Measurements from ENCODE around the gene TXNRD2.
"Not testable (repeated sequence)": the region's sequence is repeated elsewhere in the genome, so short reads cannot be mapped to it uniquely, and the experiment has no call there.

The TXNRD2 gene

DNA sequence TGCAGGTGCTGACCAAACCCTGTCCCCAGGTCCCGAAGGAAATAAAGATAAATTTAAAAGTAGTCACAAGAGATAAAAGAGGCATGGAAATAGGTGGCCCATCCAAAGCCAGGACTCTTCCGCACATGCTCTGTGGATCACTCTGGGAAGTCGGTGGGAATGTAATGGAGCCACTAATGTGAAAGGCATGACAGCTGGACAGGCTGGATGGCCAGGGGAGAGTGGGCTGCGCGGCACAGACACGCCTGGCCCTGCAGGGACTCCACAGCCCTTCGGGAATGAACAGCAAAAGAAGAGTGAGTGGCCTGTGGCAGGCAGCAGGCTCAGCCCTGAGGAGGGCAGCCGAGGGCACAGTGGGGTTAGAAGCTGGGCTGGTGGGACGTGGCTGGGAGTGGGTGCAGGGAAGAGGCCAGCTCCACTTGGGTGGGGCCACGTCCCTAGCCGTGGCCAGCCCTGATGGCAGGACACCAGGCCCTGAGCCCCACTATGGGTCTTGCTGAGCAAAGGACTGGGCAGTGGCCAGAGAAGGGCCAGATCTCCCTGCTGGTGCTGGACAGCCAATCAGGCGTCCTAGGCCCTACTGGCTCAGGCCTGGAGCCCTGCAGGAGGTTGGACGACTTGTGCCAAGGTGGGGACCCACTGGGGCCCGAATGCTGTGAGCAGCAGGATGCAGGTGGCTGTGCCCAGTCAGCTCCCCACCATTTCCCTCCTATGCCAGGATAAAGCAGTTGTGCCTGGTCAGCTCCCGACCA is 55.6 kb downstream of the TXNRD2 start:
- no peak for DNase-seq

DNA sequence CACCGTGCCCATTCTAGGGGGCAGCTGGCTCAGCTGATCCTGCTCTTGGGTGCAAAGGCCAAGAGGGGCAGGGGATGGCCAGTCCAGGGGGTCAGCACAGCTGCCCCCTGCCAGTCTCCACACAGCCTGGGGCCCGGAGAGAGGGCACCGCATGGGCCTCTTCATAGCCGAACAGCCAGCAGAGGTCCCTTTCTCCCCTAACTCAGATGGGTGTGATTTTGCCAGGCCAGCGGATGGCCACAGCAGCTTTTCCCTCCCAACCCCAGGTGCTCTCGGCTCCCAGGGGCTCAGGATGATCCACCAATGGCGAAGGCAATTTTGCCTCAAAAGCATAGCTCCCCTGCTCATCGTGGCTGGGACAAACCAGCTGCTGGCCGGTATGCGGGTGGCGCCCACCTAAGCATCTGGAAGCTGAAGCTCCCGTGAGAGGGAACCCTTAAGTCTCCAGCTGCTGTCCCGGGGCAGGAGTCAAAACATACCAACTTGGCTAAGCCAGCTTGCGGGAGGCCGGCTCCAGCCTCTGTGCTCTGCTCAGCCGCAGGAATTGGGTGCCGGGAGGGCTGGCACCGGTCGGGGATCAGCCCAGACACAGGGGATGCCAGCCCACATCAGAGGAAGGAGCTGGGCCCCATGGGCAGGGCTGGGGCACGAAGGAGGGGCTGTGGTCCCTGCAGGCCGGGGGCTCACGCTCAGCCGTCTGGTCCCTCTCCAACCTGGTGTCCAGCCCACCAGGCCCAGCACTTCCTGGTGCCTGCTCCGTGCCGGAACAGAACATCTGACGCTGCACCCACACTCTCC is 56.5 kb downstream of the TXNRD2 start:
- DNase-seq = peak in 2 of 6 experiments; percentile 16 to 21

DNA sequence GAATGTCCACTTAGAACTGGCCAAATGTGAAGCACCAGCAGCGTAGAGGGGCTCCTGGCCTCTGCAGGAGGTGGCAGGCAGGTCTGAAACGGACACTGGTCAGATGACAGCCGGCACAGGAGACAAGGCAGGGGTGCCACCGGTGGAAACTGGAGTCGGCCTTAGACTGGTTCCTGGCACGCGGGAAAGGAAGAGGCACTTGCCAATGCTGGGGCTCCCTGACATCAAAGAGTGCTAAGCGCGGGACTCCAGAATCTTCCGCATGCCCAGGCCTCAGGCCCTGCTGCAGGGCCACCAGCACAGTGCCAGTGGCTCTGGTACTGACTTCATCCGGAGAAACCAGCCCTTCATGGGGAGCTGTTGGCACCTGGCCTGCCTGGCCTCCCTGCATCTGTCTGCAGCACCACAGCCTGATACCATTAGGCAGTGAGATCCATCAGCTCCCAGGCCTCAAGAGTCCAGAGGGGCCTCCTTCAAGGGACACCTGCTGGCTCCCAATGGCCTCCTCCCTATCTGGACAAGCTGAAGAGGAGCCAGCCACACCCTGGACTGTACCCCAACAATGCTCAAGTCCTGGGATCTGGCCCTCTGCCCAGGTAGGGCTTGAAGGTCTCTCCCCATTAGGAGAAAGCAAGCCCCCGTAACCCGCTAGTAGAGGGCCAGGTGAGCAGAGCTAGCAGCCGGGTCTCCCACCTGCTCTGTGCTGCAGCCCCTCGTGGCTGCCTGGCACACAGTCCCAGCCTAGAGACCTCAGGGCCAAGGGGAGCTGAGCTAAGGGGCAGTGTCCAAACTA is 57.3 kb downstream of the TXNRD2 start:
- DNase-seq = peak in 2 of 6 experiments; percentile 11 to 21

DNA sequence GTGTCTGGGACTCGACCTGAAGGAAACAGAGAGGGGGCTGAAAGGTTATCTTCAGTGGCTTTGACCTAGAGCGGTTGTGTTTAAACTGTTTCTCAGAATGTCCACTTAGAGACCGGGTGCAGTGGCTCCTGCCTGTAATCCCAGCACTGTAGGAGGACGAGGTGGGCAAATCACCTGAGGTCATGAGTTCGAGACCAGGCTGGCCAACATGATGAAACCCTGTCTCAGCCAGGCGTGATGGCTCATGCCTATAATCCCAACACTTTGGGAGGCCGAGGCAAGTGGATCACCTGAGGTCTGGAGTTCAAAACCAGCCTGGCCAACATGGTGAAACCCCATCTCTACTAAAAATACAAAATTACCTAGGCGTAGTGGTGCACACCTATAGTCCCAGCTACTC is 58.2 kb downstream of the TXNRD2 start:
- DNase-seq = not testable (repeated sequence)

DNA sequence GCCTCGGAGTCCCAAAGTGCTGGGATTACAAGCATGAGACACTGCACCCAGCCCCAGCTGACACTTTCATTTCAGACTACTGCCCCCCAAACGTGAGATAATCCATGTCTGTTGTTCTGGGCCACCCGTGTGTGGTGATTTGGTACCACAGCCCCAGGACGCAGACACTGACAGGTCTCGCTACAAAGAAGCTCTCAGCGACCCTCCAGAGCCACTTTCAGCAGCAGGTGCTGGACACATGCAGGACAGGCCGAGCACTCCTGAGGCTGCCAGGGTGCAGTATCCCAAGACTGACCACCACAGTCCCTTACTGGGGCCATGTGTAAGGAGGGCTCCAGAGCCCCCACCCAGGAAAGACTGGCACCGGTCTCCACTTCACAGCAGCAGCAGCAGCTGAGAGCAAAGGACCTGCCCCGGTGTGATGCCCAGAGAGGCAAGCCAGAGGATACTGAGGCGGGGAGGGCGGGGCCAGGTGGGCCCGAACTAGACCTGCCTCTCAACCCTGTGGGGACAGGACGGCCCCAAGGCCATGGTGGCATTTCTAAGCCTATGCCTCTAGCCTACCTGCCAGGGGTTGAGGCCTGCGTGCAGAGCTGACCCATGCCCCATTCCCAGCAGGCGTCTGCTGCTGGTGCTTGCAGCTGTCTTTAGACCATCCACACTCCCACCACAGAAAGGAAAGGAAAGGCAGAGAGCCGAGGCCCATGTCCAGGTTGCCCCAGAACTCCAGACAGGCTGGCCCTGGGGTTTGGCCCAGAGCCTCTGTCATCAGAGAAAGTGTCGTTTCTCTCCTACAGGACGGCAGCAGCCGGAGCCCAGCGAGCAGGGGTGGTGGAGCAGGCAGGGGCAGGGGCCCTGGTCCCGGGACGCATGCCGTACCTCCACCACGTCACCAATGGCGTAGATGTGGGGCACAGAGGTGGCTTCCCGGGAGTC is 58.9 kb downstream of the TXNRD2 start:
- no peak for DNase-seq

DNA sequence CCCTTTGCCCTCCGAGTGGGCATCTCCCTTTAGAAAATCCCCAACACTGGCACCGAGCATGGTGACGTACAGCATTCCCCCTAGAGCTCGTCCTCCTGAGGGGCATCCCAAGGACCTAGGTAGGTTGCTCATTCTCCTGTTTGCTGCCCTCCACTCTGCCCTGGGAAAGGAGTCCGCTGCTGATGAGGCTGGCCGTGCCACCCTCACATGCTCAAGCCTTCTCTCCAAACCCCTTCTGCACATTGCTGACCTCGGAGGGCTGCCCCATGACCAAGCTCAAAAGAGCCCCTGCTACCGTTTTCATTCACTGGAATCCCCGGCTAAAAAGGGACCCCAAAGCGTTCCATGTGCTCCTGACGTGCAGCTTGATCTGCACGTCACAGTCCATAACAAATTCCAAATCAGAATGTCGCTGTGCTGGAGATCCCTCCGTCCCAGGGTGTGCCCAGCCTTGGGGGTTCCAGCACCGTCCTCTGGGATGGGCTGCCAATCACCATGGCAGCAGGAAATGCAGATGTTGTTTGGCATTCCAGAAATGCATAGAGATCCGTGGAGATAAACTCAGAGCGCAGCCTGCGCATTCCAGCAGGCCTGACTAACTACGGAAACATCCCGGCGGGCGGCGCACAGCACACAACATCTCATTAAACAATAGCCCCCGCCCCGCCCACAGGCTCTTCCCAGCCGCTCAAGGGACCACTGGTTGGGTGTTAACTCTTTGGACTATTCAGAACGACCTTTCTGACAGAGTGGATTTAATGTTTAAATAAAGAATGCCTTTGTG is 60.6 kb downstream of the TXNRD2 start:
- no peak for DNase-seq

DNA sequence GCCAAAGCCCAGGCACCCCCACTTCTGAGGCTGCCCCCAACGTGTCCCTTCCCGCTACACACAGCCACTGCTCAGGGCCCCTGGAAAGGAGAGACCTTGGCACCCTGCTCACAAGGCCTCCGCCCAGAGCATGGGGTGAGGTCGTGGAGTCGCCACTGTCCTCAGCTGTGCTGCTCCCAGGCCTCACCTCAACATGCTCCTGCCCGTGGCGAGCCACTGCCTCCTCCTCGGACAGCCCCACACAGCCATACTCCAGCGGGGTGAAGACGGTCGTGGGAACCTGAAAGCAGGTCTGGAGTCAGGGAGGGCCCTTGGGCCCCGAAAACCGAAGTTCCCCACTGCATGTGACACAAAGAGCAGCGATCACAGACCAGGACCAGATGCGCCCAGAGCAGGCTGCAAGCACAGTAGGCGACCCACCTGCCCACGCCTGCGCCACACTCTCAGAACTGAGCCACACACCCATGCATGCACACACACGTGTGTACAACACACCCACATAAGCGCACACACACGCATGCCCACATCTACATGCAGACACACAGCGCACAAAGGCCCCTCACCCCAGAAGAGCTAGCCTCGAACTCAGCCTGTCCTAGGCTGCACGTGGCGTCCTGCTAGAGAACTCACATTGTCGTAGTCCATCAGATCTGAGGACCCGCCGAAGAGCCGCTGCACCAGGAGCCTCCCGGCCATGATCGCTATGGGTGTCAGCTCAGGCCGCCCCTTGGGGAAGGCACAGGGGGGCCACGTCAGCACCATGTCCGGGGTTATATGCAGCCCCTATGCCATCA is 61.4 kb downstream of the TXNRD2 start:
- no peak for DNase-seq

DNA sequence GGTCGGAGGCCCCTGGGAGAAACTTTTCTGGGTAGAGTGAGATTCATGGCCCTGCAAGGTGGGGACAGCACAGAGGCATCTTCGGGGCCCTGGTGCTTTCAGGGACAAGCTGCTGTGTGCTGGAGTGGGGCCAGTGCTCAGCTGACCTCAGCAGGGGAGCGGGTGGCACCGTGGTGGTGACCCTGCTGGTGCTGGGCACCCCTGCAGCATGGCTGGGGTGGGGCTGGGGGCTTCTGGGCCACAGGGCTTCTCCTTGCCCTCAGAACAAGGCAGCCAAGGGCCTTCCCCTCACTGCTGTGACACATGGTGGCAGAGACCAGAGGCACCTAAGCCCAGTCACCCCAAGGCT is 62.0 kb downstream of the TXNRD2 start:
- DNase-seq = no peak

DNA sequence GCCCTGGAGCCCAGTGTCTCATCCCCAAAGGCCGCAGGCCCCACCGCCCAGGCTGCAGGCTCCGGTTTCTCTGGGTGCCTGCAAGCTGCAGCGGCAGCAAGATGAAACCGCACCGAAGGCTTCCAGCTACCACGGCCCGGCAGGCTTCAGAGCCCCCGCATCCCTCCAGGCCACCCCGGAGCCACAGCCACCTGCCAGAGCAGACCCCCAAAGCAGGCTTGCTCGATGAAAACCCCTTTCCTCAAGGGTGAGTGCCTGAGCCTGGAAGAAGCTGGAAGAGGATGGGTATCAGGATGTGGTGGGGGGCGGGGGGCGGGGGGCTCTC is 62.4 kb downstream of the TXNRD2 start:
- no peak for DNase-seq

DNA sequence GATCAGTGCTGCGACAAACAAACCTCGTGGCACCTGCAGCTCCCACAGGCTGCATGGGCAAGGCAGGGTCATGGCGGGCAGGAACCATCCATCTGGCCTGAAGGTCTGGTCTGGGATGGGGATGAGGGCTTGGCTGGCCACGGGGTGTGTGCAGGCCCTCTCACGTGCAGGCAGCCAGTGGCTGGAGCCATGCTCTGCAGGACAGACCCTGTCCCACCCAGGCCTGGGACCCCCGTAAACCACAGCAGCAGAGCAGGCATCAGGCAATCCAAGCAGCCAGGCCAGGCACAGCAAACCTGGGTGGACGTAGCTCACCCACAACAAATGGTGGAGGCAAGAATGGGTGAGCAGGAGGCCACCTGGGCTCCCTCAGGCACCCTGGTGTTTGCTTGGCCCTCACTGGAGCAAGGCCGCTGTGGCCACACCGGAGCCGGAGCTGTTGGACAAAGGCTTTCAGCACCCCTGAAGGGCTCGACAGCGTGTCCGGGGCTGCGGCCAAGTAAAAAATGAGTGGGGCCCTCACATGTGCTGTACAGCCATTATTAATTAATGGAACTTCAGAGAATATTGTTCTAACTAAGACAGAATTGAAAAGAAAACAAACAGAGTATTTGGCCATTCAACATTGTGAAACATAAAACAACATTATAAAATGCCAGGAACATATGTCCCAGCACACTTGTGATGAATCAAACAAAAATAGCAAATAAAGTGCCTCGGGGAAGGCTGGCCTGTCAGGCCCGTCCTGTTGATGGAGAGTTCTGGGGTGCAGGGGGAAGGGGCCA is 63.0 kb downstream of the TXNRD2 start:
- no peak for DNase-seq

DNA sequence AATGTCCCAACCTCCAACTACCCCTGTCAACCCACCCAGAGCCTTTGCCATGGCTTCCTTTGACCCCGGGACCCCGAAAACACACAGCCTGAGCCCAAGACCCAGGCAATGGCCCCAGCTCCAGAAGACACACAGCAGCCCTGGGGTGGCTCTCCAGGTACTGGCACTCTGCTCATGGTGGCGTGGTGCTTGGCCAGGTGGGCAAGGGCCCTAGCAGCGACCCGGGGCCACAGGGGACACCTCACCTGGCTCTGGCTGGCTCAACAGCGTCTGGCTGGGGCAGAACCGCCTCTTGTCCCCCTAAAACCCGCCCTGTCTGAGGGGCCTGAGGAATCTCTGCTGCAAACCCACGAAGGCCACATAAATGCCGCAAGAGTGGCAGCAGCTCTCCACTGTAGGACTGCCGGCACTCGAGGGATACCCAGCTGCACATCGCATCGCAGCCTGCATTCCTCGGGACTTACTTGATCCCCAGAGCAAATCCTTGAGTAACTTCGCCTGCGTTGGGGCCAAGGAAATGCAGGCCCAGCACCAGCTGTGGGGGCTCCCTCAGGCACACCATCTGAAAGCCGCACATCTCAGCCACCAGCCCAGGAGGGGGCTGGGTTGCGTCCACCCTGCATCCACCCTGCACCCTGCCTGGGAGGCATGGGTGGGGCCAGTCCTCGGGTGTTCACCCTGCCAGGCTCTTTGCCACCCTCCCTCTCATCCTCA is 63.8 kb downstream of the TXNRD2 start:
- DNase-seq = no peak

DNA sequence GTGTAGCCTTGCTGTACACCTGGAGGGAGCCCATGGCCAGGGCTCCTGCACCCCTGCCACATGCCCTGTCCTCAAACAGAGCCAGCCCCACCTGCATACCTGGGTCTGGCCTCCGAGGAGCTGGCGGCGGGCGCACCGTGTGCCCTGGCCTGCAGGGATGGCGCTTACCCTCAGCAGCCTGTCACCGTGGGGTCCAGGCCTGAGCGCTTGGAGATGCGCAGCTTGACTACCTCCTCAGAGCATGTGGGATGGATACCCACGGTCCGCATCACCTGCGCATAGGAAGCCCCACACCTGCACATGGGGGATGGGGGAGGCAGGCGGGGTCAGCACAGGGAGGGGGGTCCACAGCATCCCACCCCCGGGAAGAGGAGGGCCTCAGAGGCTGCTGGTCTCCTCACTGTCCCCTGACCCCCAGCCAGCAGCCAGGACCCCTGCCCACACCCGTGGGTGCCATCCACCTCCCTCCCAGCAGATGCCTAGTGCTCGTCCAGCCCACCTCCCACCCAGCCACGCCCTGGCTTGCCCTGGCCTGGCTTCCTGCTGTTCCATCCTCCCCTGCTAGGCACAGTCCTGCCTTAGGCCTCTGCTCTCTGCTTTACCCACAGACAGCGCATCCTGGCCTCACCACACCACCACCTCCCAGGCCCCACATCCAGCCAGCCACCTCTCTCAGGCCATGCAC is 64.5 kb downstream of the TXNRD2 start:
- no peak for DNase-seq

DNA sequence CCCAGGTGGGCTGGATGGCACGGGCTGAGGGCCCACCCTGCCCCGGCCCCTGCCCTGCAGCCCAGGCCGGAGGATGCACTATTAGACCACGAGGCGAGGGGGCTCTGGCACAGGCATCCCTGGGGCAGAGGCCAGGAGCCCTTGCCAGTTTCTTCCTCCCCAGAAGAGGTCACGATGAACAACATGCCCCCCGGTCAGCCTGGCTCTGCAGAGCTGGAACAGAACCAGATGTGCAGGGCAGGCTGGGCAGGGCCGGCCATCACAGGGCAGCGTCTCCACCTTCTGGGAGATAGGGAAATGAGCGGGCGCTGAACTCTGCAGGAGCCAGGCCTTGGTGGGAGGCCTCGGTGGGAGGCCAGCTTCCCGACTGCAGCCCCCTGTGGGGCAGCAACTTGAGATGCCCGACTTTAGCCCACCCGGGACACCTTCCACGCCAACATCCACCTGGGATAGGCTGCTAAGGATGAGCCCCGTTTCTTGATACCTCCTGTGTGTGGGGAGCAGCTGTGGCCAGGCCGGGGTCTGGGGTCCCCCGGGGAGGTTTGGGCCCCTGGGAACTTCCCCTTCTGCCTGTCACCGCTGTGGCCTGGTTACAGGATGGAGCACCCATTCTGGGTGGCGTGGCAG is 65.2 kb downstream of the TXNRD2 start:
- DNase-seq = no peak

DNA sequence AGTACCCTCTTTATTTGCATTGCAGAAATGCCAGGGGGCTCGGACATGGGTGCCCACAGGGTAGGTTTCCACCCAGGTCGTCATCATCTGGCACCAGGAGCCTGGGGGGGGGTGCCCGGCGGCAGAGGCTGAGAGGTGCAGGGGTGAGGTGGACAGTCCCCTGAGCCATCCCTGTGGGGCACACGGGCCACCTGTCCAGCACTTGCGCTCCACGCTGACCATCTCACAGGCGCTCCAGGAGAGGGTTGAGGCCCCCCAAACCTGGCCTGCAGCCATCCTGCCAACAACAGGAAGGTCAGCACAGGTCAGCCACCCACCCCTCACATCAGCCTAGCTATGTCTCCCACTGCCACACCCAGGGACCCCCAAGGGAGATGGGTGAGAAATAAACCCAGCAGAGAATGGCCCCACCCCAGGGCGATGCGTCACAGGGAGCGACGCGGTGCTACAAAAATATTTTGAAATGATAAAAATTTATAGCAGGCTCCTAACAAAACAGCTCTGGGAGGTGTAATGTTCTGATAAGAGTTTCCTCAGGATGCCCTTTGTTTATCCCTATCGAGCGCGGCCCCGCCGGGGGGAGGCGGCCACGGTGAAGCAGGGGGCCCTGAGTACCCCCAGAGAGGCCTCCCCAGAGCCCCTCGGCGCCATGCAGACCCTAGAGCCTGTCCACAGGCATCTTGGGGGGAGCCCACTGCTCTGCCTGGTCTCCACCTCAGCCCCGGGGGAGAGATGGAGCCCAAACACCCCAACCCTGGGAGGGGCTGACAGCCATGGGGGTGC is 65.9 kb downstream of the TXNRD2 start:
- DNase-seq = no peak

DNA sequence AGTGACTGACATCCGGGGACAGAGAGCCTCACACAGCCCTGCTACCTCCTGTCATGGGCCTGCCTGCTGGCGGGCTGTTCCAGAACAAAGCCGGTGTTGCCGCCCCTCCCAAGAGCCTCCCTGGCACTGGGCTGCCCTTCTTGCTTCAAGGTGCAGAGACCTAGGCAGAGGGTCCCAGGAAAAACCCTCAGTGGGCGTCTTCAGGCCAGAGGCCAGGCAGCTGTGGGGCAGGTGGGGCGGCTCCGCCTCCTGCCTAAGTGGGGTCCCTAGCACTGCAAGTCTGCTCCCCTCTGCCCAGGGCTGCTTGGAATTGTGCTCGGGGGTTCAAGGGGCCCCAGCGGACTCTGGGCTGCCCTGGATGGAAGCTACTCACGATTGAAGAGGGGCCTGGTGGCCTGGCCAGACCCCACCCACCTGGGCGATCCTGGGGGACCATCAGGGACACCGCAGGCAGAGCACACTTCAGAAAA is 66.5 kb downstream of the TXNRD2 start:
- no peak for DNase-seq

DNA sequence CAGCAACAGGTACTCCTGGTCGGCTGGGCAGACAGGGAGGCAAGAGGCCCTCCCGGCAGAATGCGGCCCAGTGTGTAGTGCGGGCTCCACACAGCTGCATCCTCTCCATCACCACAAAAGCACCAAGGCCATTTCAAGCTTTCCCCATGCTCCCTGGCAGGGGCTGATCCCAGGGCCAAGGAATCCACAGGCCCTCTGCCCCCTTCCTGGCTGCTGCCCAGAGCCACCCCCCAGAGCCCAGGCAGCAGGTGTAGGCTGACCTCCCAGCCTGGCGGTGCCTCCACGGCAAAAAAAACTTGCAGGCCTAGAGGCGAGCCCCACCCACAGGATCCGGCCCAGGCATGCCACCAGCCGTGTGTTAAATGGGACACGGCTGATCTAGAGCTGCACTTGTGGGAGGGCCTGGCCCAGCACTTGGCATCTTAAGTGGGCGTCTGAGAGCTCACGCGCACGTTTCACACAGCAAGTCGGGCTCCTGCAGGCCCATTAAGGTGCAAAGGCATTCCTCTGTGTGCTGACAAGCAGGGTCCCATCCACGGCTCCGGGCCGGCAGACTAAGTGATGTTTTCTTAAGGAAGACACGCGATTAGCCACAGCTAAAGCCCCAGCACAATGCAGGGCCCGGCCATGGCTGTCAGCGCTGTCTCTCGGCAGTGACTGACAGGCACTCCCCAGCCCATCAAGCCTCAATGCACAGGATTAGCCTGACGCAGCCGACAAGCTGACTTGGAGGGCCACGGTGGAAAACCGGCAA is 67.1 kb downstream of the TXNRD2 start:
- DNase-seq = peak in 2 of 6 experiments; percentile 29 to 41

DNA sequence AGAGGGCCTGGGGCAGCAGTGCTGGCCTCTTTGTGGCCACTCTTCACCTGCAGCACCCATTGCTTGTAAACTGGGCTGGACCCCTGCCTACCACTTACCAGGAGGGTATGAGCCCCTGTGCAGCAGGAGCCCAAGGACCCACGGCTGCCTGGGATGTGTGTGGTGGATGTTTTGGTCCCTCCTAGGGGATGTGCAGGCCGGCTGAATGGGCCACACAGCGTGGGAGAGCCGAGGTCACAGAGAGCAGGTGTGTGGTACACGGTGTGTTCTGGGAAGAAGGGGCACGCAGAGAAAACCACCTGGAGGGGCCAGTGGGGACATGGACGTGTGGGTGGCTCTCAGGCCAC is 67.7 kb downstream of the TXNRD2 start:
- no peak for DNase-seq
